Activated gamma-delta T cell treated with Interleukin-2 at 50 U/mL for 16 hours (primary cell): Measurements from ENCODE around the gene CAMTA1.

ENCODE experiments used
- DNase-seq: peaks from one replicate; pipeline ENCODE4 v3.0.0-alpha.2; 2020

Gene CAMTA1

DNA sequence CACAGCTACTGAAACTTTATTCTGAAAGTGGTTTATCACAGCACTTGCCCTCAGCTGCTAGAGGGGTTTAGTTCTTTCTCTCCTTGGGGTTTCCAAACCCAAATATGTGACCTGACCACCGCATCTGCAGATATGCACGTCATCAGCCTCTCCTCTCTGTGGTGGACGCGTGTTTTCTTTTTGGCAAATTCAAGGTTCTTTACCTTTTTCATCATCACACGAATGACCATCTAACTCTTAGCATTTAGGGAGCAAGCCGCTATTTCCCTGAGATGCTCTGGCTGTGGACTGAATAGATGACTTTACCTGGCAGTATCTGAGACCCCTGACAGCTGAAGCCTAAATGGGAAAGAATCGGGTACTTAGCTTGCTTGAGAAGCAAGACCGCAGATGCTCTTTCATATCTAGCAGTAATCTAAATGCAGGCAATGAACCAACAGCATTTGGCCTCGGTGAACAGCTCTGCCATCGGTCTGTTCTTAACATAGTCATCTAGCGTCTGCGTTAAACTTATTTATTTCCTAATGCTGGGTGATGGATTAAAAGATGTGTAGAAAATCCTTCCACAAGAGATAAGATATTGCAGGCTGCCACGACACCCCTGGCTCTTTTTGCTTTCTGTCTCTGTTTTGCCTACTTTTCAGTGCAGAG lies 463.4 kb downstream of the CAMTA1 start:
- DNase-seq = no peak

DNA sequence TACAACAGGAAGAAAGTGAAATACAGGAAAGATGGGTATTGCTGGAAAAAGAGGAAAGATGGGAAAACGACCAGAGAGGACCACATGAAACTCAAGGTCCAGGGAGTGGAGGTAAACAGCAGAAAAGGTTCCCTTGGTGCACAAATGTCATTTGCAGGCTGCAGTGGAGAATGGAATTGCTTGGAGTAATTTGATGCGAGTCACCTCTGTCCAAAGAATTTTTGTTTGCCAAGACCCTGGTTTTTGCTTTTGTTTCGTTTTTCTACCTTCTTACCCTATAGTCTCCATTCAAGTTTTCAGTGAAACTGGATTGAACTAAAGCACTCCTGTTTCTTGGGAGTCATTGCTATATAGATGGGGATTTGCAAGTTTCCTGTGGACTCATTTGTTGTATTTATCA lies 464.3 kb downstream of the CAMTA1 start:
- DNase-seq = no peak

DNA sequence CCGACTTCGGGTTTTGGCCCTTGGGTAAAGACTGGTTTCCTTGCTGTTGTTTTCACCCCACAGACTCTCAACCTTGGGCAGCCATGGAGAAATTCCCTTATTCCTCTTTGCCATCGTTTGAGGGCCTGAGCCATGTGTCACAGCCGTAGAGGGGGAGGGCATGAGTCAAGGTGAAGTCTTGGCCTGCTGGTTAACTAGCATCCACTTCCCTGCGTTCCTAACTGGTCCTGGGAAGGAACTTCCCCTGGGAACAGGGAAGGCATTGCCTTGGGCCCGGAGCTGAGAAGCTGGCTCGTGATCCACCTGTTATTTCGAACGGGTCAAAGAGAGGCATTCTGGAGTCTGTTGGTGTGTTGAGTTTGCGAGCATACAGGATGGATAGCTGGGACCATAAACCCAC lies 464.9 kb downstream of the CAMTA1 start:
- no peak for DNase-seq

DNA sequence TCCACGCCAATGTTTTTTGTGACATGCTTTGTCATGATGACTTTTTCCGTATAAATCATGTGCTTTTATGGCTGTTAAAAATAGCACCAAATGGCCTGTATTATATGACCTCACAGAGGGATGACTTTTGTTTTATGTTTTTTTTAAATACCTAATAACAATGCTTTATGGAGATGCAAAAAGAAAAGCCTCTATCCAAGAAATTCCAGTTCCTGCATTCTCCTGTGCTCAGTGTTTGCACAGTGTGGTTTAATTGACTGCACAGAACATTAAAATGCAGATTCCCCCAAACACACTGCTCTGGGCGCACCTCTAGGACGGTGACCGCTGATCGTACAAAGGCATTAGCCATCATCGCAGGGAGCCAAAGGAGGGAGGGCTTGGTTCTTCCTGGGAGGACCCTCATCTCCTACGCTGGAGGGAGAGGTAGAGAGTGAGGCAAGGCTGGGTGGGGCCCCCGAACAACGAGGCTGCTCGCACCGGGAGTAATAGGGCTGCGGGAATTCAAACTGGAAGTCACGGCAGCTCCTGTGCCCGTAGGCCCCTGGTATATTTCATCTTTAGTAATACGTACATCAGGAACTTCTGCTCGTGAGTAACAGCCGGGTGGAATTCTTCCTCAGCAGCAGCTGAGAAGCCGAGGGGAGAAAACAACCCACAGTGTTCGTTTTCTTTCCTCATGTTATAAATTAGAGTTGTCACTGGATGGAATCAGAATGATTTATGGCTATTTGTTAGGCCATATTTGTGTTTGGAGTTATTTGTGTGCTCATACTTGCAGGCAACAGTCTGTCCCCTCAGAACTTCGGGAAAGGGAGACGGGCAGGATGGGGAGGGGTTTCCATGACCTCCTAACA lies 465.6 kb downstream of the CAMTA1 start:
- DNase-seq = no peak

DNA sequence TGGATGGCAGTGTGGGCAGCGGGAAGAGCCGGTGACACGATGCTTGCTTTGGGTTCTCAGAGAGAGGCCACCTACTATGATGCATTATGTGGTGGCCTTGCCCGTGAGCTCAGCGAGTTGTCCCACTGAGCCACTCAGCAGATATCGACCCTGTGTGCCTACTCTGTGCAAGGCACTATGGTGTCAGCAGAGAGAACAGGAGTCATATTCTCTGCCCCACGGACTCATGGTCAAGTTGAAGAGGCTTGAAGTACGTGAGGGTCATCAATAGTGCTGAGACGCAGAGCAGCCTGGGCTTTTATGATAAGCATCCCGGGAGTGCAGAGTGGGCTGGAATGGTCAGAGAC lies 466.2 kb downstream of the CAMTA1 start:
- DNase-seq = no peak

DNA sequence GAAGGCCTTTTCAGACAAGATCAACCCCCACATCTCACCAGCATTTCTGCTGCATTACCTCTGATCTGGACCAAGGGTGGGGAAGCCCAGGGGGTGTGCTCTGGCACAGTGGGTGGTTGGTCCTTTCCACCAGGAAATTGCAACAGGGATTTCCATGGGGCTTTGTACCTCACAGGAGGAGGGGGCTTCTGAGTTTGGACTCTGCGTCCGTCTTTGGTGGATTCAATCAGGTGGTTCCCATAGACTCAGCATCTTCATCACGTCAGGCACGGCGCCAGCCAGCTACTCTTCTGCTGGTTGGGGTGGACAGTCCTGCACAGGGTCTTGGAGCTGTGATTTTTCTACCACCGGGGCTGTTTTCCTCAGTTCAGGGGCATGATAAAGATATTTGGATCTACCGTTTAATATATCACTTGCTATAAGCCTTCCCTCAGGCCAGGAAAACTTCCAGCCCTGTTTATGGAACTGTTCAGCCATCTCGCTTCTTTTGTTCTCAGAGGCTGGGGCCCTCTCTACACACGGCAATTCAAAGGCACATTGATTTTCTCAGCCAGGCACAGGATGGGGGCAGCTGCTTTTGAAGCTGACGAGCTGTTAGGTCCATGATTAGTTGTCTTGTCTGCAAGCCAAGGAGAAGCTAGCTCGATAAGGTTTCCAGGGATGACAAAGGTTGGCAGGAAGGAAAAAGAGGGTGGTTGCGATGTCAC lies 467.3 kb downstream of the CAMTA1 start:
- no peak for DNase-seq

DNA sequence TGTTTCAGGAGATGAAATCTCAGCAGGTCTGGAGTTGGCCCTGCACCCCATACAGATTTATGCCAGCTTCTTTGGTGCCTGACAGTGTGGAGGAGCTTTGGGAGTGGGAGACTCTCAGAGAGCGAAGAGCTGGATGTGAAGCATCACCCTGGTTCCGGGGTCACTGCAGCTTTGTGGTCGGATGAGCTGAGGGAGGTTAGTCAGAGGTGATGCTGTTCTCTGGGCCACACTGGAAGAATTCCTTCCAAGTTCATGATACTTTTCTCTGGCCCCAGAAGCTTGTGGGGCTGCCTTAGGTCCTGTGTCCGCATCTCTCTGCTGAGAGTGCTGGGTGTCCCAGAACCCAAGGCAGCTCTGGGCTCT lies 467.8 kb downstream of the CAMTA1 start:
- no peak for DNase-seq

DNA sequence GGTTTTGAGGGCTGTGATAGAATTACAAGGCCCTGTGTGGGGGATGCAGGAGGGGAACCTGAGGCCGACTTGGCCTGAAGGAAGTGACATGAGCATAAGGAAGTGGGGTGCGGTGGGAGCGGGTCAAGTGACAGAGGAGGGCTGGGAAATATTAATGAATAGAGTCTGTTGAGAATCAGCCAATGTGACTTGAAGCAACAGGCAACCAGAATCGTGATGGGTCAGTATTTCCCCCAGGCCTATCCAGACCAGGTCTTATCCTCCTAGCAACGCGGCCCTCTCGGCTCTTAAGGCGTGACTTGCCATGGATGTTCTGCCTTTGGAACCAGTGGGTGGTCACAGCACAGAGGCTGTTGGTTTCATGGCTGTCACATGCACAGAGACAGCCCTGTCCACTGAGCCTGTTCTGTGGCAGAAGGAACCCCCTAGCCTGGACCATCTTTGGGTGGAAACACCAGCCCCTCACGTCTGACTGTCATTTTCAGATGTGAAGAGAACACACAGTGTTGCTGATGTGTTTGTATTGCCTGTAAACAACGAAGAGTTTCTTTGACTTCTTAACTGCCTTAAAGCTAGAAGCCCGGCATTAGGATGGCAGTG lies 468.8 kb downstream of the CAMTA1 start:
- no peak for DNase-seq

DNA sequence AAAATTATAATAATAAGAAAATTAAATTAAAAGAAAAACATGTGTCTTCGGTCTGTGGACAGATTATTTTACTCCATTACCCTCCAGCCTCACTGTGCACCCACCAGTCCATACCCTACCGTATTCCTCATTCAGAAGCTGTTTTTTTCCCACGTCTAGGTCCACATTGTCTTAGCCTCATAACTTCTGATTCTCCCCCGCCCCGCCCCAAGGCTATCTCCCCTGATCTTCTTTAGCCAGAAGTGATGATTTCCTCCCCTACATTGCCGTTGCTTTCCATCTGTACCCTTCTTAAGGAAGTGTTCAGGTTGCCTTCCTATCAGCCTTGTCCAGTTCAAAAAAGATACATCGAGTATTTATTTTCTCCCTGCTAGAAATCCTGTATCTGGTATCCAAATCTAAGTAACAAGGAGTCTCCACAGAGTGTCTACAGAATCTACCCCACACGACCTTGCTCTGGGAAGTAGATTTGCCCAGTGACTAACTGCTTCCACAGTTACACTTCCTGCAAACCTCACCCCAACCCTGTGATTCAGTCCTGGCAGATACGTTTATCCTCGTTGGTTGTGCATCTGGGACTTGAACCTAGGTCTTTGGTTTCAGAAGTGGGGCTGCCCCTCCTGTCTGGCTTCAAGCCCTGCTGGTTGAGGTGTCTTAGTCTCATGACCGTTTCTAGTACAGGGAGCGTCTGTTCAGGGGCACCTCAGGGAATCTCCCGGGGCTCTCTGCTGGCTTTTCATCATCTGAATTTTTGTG lies 470.2 kb downstream of the CAMTA1 start:
- no peak for DNase-seq

DNA sequence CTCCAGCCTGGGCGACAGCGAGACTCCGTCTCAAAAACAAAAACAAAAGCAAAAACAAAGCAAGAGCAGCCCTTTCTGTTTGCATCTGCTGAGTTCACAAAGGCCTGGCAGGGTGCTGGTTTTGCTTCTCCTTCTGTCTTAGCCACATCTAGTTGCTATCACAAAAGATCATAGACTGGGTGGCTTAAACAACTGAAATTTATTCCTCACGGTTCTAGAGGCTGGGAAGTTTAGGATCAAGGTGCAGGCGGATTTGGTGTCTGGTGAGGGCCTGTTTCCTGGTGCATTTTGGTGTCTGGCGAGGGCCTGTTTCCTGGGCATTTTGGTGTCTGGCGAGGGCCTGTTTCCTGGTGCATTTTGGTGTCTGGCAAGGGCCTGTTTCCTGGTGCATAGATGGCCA lies 471.3 kb downstream of the CAMTA1 start:
- no peak for DNase-seq

DNA sequence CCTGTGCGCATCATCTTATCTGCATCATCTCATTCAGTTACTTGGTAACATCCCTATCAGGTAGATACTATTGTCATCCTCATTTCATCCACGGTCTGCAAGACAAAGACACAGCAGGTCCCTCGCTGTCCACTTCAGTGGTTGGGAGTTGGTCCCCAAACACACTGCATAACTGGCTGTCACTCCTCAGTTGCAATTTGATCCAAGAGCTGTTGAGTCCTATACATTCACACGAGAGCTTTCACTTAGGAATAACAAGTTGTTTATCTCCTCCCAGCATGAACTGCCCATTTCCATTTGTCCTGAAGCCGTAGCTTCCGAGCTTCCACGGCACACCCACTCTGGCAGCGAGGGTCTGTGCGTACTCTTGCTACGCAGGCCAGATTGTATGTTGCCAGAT lies 472.0 kb downstream of the CAMTA1 start:
- no peak for DNase-seq

DNA sequence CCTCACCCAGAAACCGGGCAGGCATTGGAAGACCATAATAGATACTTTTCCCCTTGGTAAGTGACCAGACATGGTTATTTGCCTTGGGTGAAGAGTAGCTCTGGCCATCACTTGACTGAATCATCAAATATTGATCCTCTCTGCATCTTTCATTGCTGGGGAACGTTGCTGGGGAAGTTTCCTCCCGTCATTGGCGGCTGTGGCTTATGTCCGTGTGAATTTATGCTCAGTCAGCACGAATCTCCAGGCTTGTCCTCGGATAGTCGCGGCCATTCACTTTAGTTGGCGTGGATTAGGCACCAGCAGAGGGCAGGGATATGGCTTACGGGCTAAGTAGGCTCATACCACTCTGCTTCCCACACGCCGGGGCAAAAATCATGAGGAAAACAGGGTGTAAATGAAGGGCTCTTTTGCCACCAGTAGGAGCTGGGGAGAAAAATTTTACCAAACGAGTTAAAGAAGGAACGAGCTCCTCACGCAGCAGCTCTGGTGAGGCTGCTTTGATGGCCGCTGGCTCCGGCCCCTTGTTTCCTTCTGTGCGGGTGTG lies 473.4 kb downstream of the CAMTA1 start:
- DNase-seq = no peak

DNA sequence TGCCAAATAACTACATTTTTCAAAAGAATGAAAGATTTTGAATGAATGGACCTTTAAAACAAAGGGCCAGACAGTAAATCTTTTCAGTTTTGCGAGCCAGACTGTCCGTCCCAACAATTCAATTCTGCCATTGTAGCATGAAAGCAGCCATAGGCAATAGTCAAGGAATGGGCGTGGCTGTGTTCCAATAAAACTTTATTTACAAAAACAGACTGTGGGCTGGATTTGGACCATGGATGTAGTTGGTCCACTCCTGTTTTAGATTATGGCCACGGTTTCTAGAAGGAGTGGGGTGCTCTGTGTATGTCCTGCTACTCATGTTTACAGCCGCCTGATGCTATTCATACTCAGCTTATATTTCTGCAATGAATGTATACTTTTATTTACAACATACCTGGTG lies 474.7 kb downstream of the CAMTA1 start:
- no peak for DNase-seq

DNA sequence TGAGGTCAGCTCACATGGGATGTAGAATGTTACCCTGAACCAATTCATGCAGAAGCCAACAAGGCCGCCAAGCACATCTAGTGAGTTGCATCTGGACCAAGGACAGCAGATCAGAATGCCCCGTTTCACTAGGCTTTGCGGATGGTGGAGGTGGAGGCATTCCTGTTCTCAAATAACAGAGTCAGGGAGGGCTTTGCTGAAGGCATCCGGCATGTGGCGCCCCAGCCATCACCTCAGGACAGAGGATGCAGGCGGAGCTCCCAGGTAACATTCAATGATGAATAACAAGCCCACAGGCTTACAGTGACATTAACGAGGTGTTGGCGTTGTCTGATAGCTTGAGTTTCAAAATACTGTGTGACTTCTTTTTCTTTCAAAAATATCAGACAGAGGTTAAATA lies 476.2 kb downstream of the CAMTA1 start:
- DNase-seq = no peak

DNA sequence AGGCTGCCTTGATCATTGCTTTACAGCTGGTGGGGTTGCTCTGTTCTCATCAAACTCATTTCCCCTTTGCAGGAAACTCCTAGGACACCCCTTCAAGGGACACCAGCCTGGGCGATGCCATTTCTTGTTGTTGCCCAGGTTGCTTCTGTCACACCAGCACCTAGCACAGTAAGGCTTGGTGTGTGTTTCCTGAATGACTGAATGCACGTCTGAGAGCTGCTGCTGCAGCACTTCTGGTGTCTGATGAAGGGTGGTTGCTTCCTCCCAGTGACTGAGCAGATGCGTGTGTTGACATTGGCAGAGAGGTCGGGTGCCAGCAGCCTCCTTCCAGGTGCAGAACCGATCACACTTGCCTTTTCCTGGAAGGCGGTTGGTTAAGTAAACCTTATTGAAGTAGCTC lies 477.4 kb downstream of the CAMTA1 start:
- no peak for DNase-seq

DNA sequence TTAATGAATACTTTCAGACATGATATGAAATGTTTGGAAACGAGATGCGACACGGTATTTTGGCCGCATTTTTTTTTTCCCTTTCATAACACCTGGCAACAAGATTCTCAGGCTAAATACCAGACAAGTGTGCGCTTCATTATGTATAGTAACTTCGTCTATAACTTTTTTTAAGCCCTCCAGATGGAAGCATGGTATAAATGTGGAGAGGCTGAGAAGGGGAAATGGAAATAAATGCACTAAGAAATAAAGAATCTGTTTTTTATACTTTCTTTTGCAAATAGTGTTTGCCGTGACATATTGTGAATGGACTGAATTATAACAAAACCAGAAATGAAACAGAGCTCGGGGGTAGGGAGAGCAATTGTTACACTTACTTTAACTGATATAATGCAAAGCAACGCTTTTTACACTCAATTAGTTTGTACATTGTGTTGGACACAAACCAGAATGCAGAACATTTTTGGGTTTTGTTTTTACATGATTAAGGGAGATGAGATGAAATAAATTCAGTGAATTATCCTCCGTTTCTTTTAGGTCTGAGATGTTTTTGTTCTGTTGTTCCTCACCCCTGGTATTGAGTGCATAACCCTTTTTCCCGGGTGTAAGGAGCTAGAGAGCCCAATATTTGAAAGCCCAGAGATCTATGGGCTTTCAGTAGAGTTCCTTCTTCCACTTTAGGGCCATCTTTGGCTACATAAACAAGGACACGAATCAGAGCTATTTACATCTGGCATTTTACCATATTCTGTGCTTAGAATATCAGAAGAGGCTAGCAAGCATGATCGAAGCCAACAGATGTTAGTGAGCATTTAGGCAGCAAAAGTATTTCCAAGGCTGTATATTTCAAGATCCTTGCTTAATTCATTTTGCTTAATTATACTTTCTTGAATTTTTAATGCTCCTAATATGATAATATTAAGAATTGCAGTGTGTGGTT lies 478.0 kb downstream of the CAMTA1 start:
- no peak for DNase-seq

DNA sequence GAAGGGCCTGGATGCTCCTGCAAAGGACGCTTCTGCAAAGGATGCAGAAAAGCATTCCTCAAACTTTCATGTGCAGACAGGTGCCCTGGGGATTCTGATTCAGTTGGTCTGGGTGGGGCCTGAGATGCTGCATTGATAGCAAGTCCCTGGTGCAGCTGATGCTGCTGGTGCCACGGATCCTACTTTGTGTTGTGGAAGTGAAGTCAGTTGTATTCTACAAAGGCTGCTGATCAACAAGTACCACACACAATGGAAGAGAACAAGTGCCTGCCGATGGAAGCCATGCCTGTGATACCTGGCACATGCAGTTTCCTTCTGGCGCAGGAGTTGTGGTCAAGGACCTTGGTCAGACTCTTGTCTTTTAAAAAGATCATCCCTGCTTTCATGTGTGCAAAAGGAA lies 478.8 kb downstream of the CAMTA1 start:
- DNase-seq = no peak

DNA sequence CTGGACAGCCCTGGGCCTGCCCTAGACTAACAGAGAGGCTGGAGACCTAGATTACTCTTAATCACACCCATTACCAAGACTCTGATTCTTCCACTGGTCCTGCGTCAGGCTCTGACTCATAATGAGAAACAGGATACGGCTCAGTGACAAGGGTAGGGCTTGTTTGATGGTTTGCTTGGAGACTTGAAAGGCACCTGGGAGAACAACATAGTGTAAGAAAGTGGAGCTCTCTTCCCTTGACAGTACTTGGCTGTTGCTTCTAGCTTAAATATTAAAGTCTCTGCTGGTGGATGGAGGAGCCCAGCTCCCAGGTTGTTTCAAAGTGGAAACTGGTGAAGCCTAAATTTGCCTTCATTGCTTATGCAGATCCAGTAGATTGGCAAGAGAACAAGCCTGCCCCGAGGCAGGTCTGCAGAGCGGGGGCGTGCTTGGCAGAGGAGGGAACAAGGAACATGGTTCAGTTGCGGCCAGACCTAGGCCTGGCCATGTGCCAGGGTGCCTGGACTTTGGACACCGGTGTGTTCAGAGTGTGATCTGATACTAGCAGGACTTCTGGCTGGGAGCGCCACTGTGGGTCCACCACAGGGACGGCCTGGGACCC lies 480.6 kb downstream of the CAMTA1 start:
- no peak for DNase-seq

DNA sequence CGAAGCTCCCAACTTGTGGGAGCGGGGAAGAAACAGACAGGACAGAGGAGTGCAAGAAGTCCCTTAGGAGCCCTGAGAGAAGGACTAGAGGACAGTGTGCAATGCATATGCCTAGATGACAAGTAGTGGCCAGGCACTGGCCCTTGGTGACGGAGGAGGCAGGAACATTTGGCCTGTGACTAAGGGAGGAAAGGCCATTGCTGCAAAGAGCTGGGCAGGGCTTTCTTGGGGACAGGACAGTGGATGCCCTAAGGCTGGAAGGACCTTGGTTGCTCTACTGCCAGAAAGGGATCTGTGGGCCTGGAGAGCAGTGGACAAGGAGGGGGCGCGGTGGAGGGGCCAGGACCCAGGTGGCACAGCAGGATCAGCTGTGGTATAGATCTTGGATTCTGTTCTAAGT lies 481.3 kb downstream of the CAMTA1 start:
- no peak for DNase-seq

DNA sequence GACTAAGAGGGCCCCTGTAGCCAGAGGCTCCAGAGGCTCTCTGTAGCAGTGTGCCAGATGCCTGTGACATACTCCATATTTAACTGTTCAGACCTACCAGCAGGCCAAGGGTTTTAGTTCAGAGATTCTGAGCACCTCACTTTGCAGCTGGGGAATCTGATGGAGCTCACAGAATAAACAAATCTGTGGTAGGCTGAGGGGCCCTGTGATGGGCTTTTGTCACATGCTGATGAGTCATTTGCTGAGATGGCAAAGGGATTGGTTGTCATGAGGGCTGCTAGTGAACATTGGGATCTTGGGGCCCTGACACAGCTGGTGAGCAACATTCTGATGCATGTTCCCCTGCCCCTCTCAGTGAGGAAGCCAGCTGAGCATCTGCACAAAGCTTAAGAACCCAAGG lies 482.2 kb downstream of the CAMTA1 start:
- DNase-seq = no peak

DNA sequence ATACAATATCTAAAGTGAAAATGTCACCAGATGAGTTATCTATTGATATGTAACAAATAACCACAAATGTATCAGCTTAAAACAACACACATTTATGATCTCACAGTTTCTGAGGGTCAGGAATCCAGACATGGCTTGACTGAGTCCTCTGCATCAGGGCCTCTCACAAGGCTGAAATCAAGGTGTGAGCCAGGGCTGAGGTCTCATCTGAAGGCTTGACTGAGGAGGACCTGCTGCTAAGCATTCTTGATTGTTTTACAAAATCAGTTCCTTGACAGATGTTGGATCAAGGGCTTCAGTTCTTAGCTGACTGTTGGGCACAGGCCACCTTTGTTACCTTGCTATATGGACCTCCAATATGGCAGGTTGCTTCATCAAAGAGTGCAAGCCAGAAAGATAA lies 483.7 kb downstream of the CAMTA1 start:
- no peak for DNase-seq
